Measurements from ENCODE around the gene ATXN7. TPM values are rescaled to one million over a fixed set of nuclear protein-coding genes. Genes with fewer than 3 reads are reported as not detected.

Gene ATXN7
- total RNA-seq, 1 donor from 2014 or later, result 46.7 TPM

DNA sequence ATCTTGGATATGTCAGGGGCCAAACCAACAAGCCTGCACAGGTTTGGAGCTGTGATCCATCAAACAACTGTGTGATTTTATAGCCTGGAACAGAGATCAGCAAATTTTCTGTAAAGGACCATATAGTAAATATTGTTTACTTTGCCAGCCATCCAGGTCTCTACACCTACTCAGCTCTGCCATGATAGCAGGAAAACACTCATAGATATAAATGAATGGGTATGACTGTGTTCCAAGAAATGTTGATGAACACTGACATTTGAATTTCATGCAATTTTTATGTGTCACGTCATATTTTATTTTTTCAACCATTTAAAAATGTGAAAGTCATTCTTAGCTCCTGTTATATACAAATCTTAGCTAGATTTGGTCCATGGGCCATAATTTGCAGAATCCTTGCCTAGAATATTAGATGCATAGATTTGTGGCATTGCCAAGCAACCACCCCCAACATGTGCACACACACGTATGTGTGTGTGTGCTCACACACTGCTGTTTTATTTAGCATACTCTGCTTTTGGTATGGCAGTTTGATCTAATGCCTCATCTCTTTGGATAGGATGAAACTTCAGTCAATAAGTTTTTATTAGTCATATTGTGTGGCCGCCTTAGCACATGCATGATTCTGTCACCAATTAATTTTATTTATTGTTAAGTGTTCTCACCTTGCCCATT, 6.4 kb downstream of the ATXN7 start:
- peaks cover 26% of the 10 kb centered on the region for H3K36me3 Mint-ChIP-seq (ENCODE audit: low read depth)
- intact Hi-C loops (cut with micrococcal nuclease), result loop anchor here (2.0 kb wide), 1 partner anchor 27 kb away; no protein-coding TSS in a partner anchor
- TF ChIP-seq CTCF (IDR thresholded peaks at IDR 0.05), result no peak
- peaks cover 69% of the 10 kb centered on the region for H3K4me1 Mint-ChIP-seq
- ATAC-seq (ENCODE audit: low read depth), result no peak
- H3K9me3 Mint-ChIP-seq, result no peaks in the 10 kb centered on the region
- H3K4me3 Mint-ChIP-seq, result no peak overlapping the region
- H3K27ac Mint-ChIP-seq, result no peak overlapping the region
- POLR2A ChIA-PET, result interaction anchor here (1.1 kb wide), 1 partner anchor 58 kb away, joined by 4 read pairs; no protein-coding TSS in a partner anchor
- CTCF ChIA-PET, result interaction anchor here (1.4 kb wide), 1 partner anchor 19 kb away, joined by 3 read pairs; no protein-coding TSS in a partner anchor
- no peak for DNase-seq
- no peaks in the 10 kb centered on the region for H3K27me3 Mint-ChIP-seq

- H3K9me3 Mint-ChIP-seq, result no peaks in the 10 kb centered on the region
- no peak overlapping the region for H3K27ac Mint-ChIP-seq
- peaks cover 26% of the 10 kb centered on the region for H3K36me3 Mint-ChIP-seq (ENCODE audit: low read depth)
- peaks cover 70% of the 10 kb centered on the region for H3K4me1 Mint-ChIP-seq
- ATAC-seq (ENCODE audit: low read depth), result no peak
- no peak for DNase-seq
- TF ChIP-seq CTCF (IDR thresholded peaks at IDR 0.05), result no peak
- intact Hi-C loops (cut with micrococcal nuclease), result no loop called here
- H3K27me3 Mint-ChIP-seq, result no peaks in the 10 kb centered on the region
- POLR2A ChIA-PET, result interaction anchor here (0.5 to 1.1 kb wide), 2 partner anchors 17 to 57 kb away, joined by 4 read pairs; no protein-coding TSS in a partner anchor
- H3K4me3 Mint-ChIP-seq, result no peak overlapping the region
- CTCF ChIA-PET, result interaction anchor here (1.4 kb wide), 1 partner anchor 19 kb away, joined by 3 read pairs; no protein-coding TSS in a partner anchor
Observed at GRCh38 chr3:63870615-63871005, 6.9 kb downstream of the ATXN7 start.

- no peak for ATAC-seq (ENCODE audit: low read depth)
- ChIA-PET CTCF (no interaction called here), POLR2A (no interaction called here)
- Mint-ChIP-seq H3K27me3 (no peaks in the 10 kb centered on the region), H3K4me3 (no peak overlapping the region), H3K36me3 (ENCODE audit: low read depth) (peaks cover 20% of the 10 kb centered on the region), H3K4me1 (peaks cover 66% of the 10 kb centered on the region), H3K27ac (no peak overlapping the region), H3K9me3 (no peaks in the 10 kb centered on the region)
- no peak for TF ChIP-seq CTCF (IDR thresholded peaks at IDR 0.05)
- DNase-seq, result no peak
- intact Hi-C loops (cut with micrococcal nuclease), result no loop called here
Observed at GRCh38 chr3:63872135-63872924, 8.7 kb downstream of the ATXN7 start.

DNA sequence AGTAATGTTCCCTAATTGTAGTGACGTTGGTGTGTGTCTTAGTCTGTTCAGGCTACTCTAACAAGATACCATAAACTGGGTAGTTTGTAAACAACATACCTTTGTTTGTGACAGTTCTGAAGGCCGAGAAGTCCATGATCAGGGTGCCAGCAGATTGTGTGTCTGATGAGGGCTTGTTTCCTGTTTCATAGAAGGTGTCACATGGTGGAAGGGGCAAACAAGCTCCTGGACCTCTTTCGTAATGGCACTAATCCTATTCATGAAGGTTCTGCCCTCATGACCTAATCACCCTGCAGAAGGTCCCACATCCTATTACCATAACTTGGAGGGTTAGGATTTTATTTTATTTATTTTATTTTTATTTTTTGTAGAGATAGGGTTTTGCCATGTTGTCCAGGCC, 11.1 kb downstream of the ATXN7 start:
- CTCF ChIA-PET, result no interaction called here
- intact Hi-C loops (cut with micrococcal nuclease), result loop anchor here (2.0 kb wide), 1 partner anchor 14 kb away; no protein-coding TSS in a partner anchor
- H3K27ac Mint-ChIP-seq, result no peak overlapping the region
- no peak overlapping the region for H3K4me3 Mint-ChIP-seq
- peaks cover 16% of the 10 kb centered on the region for H3K36me3 Mint-ChIP-seq (ENCODE audit: low read depth)
- POLR2A ChIA-PET, result interaction anchor here (0.6 kb wide), 2 partner anchors 13 to 118 kb away, joined by 3 to 4 read pairs; no protein-coding TSS in a partner anchor
- H3K4me1 Mint-ChIP-seq, result peaks cover 64% of the 10 kb centered on the region
- no peak for TF ChIP-seq CTCF (IDR thresholded peaks at IDR 0.05)
- H3K27me3 Mint-ChIP-seq, result no peaks in the 10 kb centered on the region
- DNase-seq, result no peak
- ATAC-seq (ENCODE audit: low read depth), result no peak
- no peaks in the 10 kb centered on the region for H3K9me3 Mint-ChIP-seq

DNA sequence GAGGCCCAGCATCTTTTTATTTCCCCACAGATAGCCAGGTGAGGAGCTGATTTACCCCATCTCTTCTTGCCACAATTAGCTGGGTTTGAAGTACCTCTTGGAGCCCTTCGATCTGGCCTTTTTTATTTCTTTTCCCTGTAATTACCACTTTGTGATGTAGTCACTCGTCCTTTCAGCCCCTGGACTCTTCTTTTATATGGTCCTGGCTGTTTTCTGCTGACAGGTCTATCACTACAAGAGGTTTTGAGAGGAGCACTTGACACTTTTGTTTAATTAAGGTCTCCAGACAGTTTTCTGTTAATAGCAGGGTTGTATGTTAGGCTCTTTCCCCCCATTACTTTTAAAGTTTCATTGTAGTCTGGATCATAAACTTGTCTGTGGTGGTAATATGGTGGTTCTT, 11.8 kb downstream of the ATXN7 start:
- Mint-ChIP-seq H3K4me1 (peaks cover 64% of the 10 kb centered on the region), H3K4me3 (no peak overlapping the region), H3K36me3 (ENCODE audit: low read depth) (peaks cover 14% of the 10 kb centered on the region), H3K27ac (no peak overlapping the region), H3K27me3 (no peaks in the 10 kb centered on the region), H3K9me3 (no peaks in the 10 kb centered on the region)
- TF ChIP-seq CTCF (IDR thresholded peaks at IDR 0.05), result no peak
- no peak for ATAC-seq (ENCODE audit: low read depth)
- ChIA-PET CTCF (no interaction called here), POLR2A (interaction anchor here (1.1 kb wide), 1 partner anchor 9 kb away, joined by 3 read pairs; no protein-coding TSS in a partner anchor)
- no peak for DNase-seq
- intact Hi-C loops (cut with micrococcal nuclease), result loop anchor here (2.0 kb wide), 1 partner anchor 13 kb away; no protein-coding TSS in a partner anchor
